ENCODE measurements around the gene SUSD3. TPM values are rescaled to one million over a fixed set of nuclear protein-coding genes. Genes with fewer than 3 reads are reported as not detected.
A peak's percentile ranks its signal among the peaks of the same experiment; 100 is the strongest.

Gene SUSD3
- total RNA-seq, 1 experiment from 2014 or later, result not detected

DNA sequence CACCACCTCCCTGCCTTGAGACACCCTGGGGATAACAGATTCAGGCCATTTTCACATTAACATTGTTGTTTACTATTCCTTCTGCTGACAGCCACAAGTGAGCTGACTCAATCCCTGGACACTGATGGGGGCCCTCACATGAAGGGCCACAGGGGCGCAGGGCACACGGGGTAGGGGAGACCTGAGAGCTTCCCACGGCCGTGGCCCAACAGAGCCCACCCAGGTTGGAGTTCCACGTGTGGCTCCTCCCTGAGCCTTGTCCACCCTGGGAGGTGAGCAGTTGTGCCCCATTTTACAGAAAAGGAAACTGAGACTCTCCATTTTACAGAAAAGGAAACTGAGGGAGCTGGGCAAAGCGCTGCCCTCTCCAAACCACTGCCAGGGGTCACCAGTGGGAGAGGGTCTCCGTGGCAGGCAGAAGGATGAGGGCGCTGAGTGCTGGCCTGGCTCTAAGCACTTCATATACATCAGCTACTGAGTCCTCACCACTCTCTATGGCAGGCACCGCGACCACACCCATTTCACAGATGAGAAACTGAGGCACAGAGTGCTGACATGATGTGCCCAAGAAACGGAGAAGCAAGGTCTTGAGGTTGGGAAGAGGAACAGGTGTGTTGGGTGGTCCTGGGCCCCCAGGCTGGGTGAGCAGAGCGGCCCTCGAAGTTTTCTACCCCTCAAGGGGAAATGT lies 73.2 kb downstream of the SUSD3 start:
- H3K36me3 ChIP-seq (ENCODE audit: insufficient read depth, low read length, poor library complexity, severe bottlenecking), result no peaks in the 10 kb centered on the region
- no peak for DNase-seq (ENCODE audit: low spot score)
- no peaks in the 10 kb centered on the region for H3K9me3 ChIP-seq (ENCODE audit: low read depth, low read length, poor library complexity, severe bottlenecking)
- CTCF ChIA-PET, result no interaction called here
- peaks cover 10% of the 10 kb centered on the region for H3K4me1 ChIP-seq (ENCODE audit: insufficient read depth, low read length, poor library complexity, severe bottlenecking)
- POLR2A ChIA-PET (ENCODE audit: low non-redundant PET), result no interaction called here
- intact Hi-C loops (cut with micrococcal nuclease; ENCODE audit: unreplicated experiment), result no loop called here
- H3K27me3 ChIP-seq (replicated peaks; ENCODE audit: insufficient read depth, low read depth, low read length, poor library complexity), result no peaks in the 10 kb centered on the region
- H3K4me3 ChIP-seq (ENCODE audit: low read depth, low read length, poor library complexity, severe bottlenecking), result no peak overlapping the region
- no peak for TF ChIP-seq EZH2 (IDR thresholded peaks at IDR 0.05; ENCODE audit: borderline replicate concordance, low read depth, low read length, poor library complexity, severe bottlenecking)
- TF ChIP-seq, protein P1, sequence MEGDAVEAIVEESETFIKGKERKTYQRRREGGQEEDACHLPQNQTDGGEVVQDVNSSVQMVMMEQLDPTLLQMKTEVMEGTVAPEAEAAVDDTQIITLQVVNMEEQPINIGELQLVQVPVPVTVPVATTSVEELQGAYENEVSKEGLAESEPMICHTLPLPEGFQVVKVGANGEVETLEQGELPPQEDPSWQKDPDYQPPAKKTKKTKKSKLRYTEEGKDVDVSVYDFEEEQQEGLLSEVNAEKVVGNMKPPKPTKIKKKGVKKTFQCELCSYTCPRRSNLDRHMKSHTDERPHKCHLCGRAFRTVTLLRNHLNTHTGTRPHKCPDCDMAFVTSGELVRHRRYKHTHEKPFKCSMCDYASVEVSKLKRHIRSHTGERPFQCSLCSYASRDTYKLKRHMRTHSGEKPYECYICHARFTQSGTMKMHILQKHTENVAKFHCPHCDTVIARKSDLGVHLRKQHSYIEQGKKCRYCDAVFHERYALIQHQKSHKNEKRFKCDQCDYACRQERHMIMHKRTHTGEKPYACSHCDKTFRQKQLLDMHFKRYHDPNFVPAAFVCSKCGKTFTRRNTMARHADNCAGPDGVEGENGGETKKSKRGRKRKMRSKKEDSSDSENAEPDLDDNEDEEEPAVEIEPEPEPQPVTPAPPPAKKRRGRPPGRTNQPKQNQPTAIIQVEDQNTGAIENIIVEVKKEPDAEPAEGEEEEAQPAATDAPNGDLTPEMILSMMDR (conservative IDR thresholded peaks at IDR 0.05; ENCODE audit: low read depth, low read length), result no peak
- no TSS peak for BruUV-seq (replicated peaks)
- no peak overlapping the region for H3K27ac ChIP-seq (ENCODE audit: low read depth, low read length, poor library complexity, severe bottlenecking)

DNA sequence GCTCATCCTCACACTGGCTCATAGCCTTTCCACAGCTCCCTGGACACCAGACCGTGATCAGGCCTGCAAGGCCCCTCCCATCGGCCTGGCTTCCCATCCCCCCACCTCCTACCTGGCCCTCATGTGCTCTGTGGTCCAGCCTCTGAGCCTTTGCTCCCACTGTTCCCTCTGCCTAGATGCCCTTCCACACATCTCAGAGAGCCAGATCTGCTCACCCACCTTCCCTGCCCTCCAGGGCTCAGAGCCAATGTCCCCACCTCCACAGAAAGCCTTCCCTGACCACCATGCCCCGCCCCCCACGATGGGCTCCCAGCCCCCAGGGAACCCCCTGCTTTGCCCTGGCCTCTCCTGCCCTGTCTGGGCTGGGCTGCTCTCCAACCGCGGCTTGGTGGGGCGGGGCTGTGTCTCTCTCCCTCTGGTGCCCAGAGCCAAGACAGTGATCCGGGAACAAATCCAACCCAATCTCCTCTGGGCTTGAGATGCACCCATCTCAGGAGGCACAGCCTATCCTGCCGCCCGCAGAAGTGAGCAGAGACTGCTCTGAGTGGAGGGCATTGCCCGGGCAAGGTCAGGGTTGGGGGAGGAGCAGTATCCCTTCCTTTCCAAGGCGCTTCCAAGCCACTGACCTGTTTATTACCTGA lies 73.9 kb downstream of the SUSD3 start:
- Histone ChIP-seq H3K9me3 (ENCODE audit: low read depth, low read length, poor library complexity, severe bottlenecking) (no peaks in the 10 kb centered on the region), H3K4me1 (ENCODE audit: insufficient read depth, low read length, poor library complexity, severe bottlenecking) (peaks cover 10% of the 10 kb centered on the region), H3K4me3 (ENCODE audit: low read depth, low read length, poor library complexity, severe bottlenecking) (no peak overlapping the region), H3K27me3 (replicated peaks; ENCODE audit: insufficient read depth, low read depth, low read length, poor library complexity) (no peaks in the 10 kb centered on the region), H3K36me3 (ENCODE audit: insufficient read depth, low read length, poor library complexity, severe bottlenecking) (no peaks in the 10 kb centered on the region), H3K27ac (ENCODE audit: low read depth, low read length, poor library complexity, severe bottlenecking) (no peak overlapping the region)
- no TSS peak for BruUV-seq (replicated peaks)
- ChIA-PET CTCF (no interaction called here), POLR2A (ENCODE audit: low non-redundant PET) (no interaction called here)
- no peak for DNase-seq (ENCODE audit: low spot score)
- TF ChIP-seq, protein P1 (conservative IDR thresholded peaks at IDR 0.05; ENCODE audit: low read depth, low read length), result no peak
- TF ChIP-seq EZH2 (IDR thresholded peaks at IDR 0.05; ENCODE audit: borderline replicate concordance, low read depth, low read length, poor library complexity, severe bottlenecking), result no peak
- intact Hi-C loops (cut with micrococcal nuclease; ENCODE audit: unreplicated experiment), result no loop called here

DNA sequence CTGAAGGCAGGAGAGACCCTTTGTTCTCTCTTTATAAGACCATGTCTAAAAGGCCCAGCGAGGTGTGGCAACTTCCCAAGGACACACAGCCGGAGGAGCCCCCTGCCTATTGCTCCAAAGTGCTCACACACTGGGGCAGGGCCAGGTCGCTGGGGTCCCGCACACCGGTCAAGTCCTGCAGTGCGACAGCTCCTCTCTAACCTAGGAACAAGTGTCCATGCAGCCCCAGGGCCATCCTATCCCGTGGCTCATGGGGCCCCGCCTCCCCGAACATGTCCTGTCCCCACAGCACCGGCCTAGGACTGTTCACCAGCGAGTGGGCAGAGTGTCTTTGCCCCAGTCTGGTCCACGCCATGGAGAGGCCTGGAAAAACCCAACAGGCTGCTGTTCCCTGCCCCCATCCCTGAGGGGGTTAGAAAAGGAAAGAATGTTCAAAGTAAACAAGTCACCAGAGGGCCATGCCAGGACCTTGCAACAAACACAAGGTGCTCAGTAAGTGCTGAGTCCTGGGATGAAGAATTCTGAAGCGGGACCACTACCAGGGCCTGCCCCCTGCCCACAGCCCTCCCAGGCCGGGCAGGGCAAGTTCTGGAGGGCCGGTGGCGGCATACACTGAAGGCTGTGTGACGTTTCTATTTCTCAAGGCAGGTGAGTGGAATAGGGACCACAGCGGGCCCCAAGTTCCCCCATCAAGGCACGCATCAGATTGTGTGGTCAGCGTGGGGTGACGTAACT lies 74.6 kb downstream of the SUSD3 start:
- intact Hi-C loops (cut with micrococcal nuclease; ENCODE audit: unreplicated experiment), result no loop called here
- BruUV-seq (replicated peaks), result no TSS peak
- CTCF ChIA-PET, result no interaction called here

More for the DNA sequence above, 74.6 kb downstream of the SUSD3 start:
- H3K9me3 ChIP-seq (ENCODE audit: low read depth, low read length, poor library complexity, severe bottlenecking), result no peaks in the 10 kb centered on the region
- POLR2A ChIA-PET (ENCODE audit: low non-redundant PET), result no interaction called here
- peak overlapping the region; percentile 86 for H3K4me3 ChIP-seq (ENCODE audit: low read depth, low read length, poor library complexity, severe bottlenecking)
- no peak for TF ChIP-seq EZH2 (IDR thresholded peaks at IDR 0.05; ENCODE audit: borderline replicate concordance, low read depth, low read length, poor library complexity, severe bottlenecking)
- H3K4me1 ChIP-seq (ENCODE audit: insufficient read depth, low read length, poor library complexity, severe bottlenecking), result peaks cover 10% of the 10 kb centered on the region
- H3K36me3 ChIP-seq (ENCODE audit: insufficient read depth, low read length, poor library complexity, severe bottlenecking), result no peaks in the 10 kb centered on the region
- no peak for DNase-seq (ENCODE audit: low spot score)
- H3K27me3 ChIP-seq (replicated peaks; ENCODE audit: insufficient read depth, low read depth, low read length, poor library complexity), result no peaks in the 10 kb centered on the region
- H3K27ac ChIP-seq (ENCODE audit: low read depth, low read length, poor library complexity, severe bottlenecking), result peak overlapping the region; percentile 82

All from A673 (cell line).